ENCODE measurements around the gene NBR1. TPM values are rescaled to one million over a fixed set of nuclear protein-coding genes. Genes with fewer than 3 reads are reported as not detected.

Gene NBR1
- total and polyA plus RNA-seq, 4 donors: 18.2 to 74.6 (median 44.7) TPM

DNA sequence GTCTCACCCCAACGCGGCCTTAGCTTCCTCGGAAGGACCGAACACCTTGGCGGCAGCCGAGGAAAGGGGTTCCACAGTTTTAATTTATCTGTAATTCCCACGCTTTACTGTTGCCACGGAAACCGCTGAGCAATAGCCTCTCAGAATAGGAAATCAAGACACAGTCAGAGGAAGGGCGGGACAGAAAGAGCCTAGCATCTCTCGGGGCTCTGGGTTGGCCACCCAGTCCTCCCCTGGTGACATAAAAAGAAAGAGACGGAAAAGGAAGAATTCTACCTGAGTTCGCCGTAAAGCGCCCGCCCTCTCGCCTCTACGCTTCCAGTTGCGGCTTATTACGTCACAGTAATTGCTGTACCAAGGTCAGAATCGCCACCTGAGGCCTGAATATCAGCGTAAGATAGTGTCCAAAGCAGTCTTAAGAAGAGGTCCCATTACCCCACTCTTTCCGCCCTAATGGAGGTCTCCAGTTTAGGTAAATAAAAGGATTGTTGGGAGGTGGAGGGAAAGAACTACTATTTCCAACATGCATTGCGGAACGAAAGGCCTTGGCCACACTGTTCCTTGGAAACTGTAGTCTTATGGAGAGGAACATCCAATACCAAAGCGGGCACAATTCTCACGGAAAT lies 761 bp upstream of the NBR1 start:
- under 1% methylated on average over 27 of the region's 27 CpGs for WGBS
- Histone ChIP-seq H3K27ac (ENCODE audit: low read depth in 1 of 2, low read length in 2 of 2) (peak overlapping the region; percentile 89 to 96), H3K4me3 (ENCODE audit: low read depth in 1 of 3, low read length in 3 of 3) (peak overlapping the region; percentile 70 to 90 (median 75)), H3K9ac (ENCODE audit: low read depth in 1 of 2, low read length in 2 of 2) (peak overlapping the region; percentile 71 to 85), H3K9me3 (ENCODE audit: control insufficient read depth in 4 of 4, low read length in 3 of 4) (no peaks in the 10 kb centered on the region), H3K4me1 (ENCODE audit: control insufficient read depth in 4 of 4, insufficient read depth in 4 of 4, low read length in 3 of 4) (peaks cover 3 to 47% (median 30%) of the 10 kb centered on the region in 4 donors), H3K36me3 (ENCODE audit: control insufficient read depth in 4 of 4, insufficient read depth in 3 of 4, low read depth in 1 of 4, low read length in 3 of 4) (no peaks in the 10 kb centered on the region), H3K27me3 (ENCODE audit: control insufficient read depth in 4 of 4, insufficient read depth in 4 of 4, low read length in 3 of 4) (no peaks in the 10 kb centered on the region)
- DNase-seq (ENCODE audit: low spot score): peak; percentile 75
- no peak for TF ChIP-seq FOXA1 (IDR thresholded peaks at IDR 0.05)
- TF ChIP-seq, protein P1, sequence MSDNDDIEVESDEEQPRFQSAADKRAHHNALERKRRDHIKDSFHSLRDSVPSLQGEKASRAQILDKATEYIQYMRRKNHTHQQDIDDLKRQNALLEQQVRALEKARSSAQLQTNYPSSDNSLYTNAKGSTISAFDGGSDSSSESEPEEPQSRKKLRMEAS (IDR thresholded peaks at IDR 0.05): no peak
- TF ChIP-seq, protein P2, sequence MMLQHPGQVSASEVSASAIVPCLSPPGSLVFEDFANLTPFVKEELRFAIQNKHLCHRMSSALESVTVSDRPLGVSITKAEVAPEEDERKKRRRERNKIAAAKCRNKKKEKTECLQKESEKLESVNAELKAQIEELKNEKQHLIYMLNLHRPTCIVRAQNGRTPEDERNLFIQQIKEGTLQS (IDR thresholded peaks at IDR 0.05): no peak
- TF ChIP-seq, protein P3, sequence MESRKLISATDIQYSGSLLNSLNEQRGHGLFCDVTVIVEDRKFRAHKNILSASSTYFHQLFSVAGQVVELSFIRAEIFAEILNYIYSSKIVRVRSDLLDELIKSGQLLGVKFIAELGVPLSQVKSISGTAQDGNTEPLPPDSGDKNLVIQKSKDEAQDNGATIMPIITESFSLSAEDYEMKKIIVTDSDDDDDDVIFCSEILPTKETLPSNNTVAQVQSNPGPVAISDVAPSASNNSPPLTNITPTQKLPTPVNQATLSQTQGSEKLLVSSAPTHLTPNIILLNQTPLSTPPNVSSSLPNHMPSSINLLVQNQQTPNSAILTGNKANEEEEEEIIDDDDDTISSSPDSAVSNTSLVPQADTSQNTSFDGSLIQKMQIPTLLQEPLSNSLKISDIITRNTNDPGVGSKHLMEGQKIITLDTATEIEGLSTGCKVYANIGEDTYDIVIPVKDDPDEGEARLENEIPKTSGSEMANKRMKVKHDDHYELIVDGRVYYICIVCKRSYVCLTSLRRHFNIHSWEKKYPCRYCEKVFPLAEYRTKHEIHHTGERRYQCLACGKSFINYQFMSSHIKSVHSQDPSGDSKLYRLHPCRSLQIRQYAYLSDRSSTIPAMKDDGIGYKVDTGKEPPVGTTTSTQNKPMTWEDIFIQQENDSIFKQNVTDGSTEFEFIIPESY (IDR thresholded peaks at IDR 0.05): peak; percentile 12
- TF ChIP-seq TAF1 (conservative IDR thresholded peaks at IDR 0.05): no peak
- TF ChIP-seq GABPA (IDR thresholded peaks at IDR 0.05 in 1 of 2, conservative IDR thresholded peaks at IDR 0.05 in 1 of 2): peak; percentile 46 to 83
- peak; percentile 30 to 38 for TF ChIP-seq RXRA (IDR thresholded peaks at IDR 0.05)
- peak; percentile 25 to 56 for TF ChIP-seq JUND (IDR thresholded peaks at IDR 0.05)
- TF ChIP-seq CTCF (IDR thresholded peaks at IDR 0.05; ENCODE audit: low read depth, low read length, missing input control): no peak
- peak; percentile 8 for TF ChIP-seq NR2F2 (IDR thresholded peaks at IDR 0.05)
- peak; percentile 50 for TF ChIP-seq SP1 (IDR thresholded peaks at IDR 0.05)

DNA sequence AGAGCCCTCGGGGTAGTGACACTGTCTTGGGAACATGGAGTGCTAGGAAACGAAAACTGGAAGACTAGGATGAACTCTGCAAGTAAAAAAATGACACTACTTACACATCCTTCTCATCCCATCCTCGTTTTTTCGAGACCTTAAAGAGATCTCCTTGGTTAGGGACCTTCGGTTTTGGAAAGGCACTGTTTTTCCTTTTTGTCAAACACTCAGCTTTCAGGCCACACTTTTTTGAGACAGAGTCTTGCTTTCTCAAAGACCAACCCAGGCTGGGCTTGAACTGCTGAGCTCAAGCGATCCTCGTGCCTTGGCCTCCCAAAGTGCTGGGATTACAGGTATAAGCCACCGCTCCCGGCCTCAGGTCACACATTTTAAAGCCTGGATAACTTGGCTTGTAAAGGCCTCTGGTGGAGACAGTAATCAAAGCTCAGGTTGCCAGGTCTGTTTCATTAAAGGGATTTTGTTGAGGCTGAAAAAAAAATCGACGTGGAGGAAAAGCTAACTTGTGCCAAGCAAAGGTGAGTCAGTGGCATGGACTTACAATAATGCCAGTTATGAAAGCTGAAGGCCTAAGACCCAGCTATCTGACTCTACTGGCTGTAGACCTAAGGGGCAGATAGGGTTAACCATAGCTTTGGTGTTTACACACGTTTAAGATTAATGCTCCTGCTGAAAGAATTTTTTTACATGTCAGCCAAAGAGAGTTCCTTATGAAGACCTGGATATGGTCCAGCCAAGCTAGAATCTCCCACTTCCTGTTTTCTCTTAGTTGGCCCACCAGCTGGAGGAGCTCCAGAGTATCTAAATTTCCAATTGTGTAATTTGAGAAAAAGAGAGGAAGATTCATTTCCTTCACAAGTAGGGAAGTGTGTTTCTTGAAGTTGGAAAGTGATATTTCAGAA lies 823 bp downstream of the NBR1 start:
- TF ChIP-seq, protein P1 (IDR thresholded peaks at IDR 0.05): peak; percentile 49
- TF ChIP-seq, protein P4, sequence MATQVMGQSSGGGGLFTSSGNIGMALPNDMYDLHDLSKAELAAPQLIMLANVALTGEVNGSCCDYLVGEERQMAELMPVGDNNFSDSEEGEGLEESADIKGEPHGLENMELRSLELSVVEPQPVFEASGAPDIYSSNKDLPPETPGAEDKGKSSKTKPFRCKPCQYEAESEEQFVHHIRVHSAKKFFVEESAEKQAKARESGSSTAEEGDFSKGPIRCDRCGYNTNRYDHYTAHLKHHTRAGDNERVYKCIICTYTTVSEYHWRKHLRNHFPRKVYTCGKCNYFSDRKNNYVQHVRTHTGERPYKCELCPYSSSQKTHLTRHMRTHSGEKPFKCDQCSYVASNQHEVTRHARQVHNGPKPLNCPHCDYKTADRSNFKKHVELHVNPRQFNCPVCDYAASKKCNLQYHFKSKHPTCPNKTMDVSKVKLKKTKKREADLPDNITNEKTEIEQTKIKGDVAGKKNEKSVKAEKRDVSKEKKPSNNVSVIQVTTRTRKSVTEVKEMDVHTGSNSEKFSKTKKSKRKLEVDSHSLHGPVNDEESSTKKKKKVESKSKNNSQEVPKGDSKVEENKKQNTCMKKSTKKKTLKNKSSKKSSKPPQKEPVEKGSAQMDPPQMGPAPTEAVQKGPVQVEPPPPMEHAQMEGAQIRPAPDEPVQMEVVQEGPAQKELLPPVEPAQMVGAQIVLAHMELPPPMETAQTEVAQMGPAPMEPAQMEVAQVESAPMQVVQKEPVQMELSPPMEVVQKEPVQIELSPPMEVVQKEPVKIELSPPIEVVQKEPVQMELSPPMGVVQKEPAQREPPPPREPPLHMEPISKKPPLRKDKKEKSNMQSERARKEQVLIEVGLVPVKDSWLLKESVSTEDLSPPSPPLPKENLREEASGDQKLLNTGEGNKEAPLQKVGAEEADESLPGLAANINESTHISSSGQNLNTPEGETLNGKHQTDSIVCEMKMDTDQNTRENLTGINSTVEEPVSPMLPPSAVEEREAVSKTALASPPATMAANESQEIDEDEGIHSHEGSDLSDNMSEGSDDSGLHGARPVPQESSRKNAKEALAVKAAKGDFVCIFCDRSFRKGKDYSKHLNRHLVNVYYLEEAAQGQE (IDR thresholded peaks at IDR 0.05): no peak
- no peak for TF ChIP-seq JUND (IDR thresholded peaks at IDR 0.05)
- TF ChIP-seq, protein P2 (IDR thresholded peaks at IDR 0.05): no peak
- peak in 1 of 2 donors; percentile 24 for TF ChIP-seq GABPA (IDR thresholded peaks at IDR 0.05 in 1 of 2, conservative IDR thresholded peaks at IDR 0.05 in 1 of 2)
- peak in 1 of 2 donors; percentile 8 for TF ChIP-seq RXRA (IDR thresholded peaks at IDR 0.05)
- TF ChIP-seq CTCF (IDR thresholded peaks at IDR 0.05; ENCODE audit: low read depth, low read length, missing input control): peak; percentile 6
- peak; percentile 37 to 48 for TF ChIP-seq RAD21 (IDR thresholded peaks at IDR 0.05)
- no peak for TF ChIP-seq EGR1 (IDR thresholded peaks at IDR 0.05; ENCODE audit: low read depth in 2 of 2)
- TF ChIP-seq YY1 (IDR thresholded peaks at IDR 0.05): no peak
- no peaks in the 10 kb centered on the region for H3K9me3 ChIP-seq (ENCODE audit: control insufficient read depth in 4 of 4, low read length in 3 of 4)
- H3K4me1 ChIP-seq (ENCODE audit: control insufficient read depth in 4 of 4, insufficient read depth in 4 of 4, low read length in 3 of 4): peaks cover 7 to 62% (median 45%) of the 10 kb centered on the region in 4 donors
- peak; percentile 38 for DNase-seq (ENCODE audit: low spot score)
- H3K27me3 ChIP-seq (ENCODE audit: control insufficient read depth in 4 of 4, insufficient read depth in 4 of 4, low read length in 3 of 4): no peaks in the 10 kb centered on the region
- peak overlapping the region; percentile 70 to 90 (median 75) for H3K4me3 ChIP-seq (ENCODE audit: low read depth in 1 of 3, low read length in 3 of 3)
- WGBS: 4% methylated on average over 12 of the region's 12 CpGs
- H3K9ac ChIP-seq (ENCODE audit: low read depth in 1 of 2, low read length in 2 of 2): peak overlapping the region; percentile 85 to 94
- peaks cover 0 to 2% (median under 1%) of the 10 kb centered on the region in 4 donors for H3K36me3 ChIP-seq (ENCODE audit: control insufficient read depth in 4 of 4, insufficient read depth in 3 of 4, low read depth in 1 of 4, low read length in 3 of 4)
- peak overlapping the region; percentile 89 to 96 for H3K27ac ChIP-seq (ENCODE audit: low read depth in 1 of 2, low read length in 2 of 2)

Measured in liver (tissue), 9 donors.